Activated T-cell treated with anti-CD3 and anti-CD28 coated beads, Interleukin-2, amount 50 U/mL, for 24 hours (primary cell): ENCODE results near the gene PLEKHH3.
"Not testable (repeated sequence)": the region's sequence is repeated elsewhere in the genome, so short reads cannot be mapped to it uniquely, and the experiment has no call there.

Experiments
- DNase-seq: peaks from one replicate; pipeline ENCODE4 v3.0.0-alpha.2; 2020
- H3K27ac Mint-ChIP-seq: 2 replicates; pipeline ENCODE4 v1.8.0; 2020; ENCODE audit warnings: mild to moderate bottlenecking, mixed read lengths
- H3K27me3 Mint-ChIP-seq: 2 replicates; pipeline ENCODE4 v1.8.0; 2020; ENCODE audit warnings: mixed read lengths
- H3K36me3 Mint-ChIP-seq: 2 replicates; pipeline ENCODE4 v1.8.0; 2020; ENCODE audit warnings: low read depth, mixed read lengths
- H3K4me1 Mint-ChIP-seq: 2 replicates; pipeline ENCODE4 v1.8.0; 2020; ENCODE audit warnings: low read depth, mixed read lengths
- H3K4me3 Mint-ChIP-seq: 2 replicates; pipeline ENCODE4 v1.8.0; 2020; ENCODE audit warnings: mild to moderate bottlenecking, moderate library complexity, mixed read lengths
- H3K9me3 Mint-ChIP-seq: 2 replicates; pipeline ENCODE4 v1.8.0; 2020; ENCODE audit warnings: mixed read lengths

PLEKHH3 gene

GRCh38 chr17:42647778-42648177 is 29.0 kb downstream of the PLEKHH3 start:
- Mint-ChIP-seq H3K27me3 (peaks cover 6% of the 10 kb centered on the region), H3K4me1 (no peaks in the 10 kb centered on the region), H3K4me3 (no peak overlapping the region), H3K9me3 (no peaks in the 10 kb centered on the region), H3K27ac (no peak overlapping the region), H3K36me3 (no peaks in the 10 kb centered on the region)
- DNase-seq, result no peak

DNA sequence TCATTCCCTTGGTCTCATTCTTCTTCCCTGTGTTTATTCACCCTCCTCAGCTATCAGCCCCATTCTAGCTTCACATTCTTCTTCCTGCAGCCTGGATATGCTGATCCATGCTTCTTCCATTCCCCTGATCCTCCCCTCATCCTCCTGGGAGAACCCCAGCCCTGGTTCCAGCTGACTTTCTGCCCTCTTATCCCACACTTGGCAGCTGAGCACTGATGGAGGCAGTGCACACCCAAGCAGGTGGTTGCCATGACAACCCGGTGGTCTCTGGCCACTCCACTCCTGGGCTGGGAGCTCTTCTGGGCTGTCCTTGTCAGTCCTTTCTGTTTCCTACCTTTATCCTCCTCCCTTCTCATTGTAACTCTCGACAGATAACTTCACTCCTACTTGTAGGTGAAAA is 34.5 kb downstream of the PLEKHH3 start:
- H3K4me1 Mint-ChIP-seq, result no peaks in the 10 kb centered on the region
- no peak for DNase-seq
- H3K27ac Mint-ChIP-seq, result no peak overlapping the region
- no peaks in the 10 kb centered on the region for H3K9me3 Mint-ChIP-seq
- no peak overlapping the region for H3K4me3 Mint-ChIP-seq
- H3K36me3 Mint-ChIP-seq, result no peaks in the 10 kb centered on the region
- H3K27me3 Mint-ChIP-seq, result peaks cover 8% of the 10 kb centered on the region

DNA sequence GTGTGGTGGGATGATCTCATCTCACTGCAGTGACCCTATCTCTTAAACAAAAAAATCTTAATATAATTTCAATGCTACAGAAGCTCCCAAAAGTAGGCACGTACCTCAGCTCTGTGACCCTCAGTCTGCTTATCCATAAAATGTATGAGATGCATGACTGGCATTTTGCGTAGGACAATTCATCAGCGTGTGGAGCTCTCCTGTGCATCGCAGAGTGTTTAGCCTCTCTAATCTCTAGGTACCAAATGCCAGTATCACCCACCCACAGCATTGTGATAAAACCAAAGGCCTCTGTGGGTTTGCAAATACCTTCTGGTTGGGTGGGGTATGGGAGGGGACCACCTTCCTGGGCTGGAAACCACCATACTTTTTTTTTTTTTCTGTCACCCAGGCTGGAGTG is 36.7 kb downstream of the PLEKHH3 start:
- Mint-ChIP-seq H3K27me3 (peaks cover 8% of the 10 kb centered on the region), H3K9me3 (no peaks in the 10 kb centered on the region), H3K4me3 (no peak overlapping the region), H3K36me3 (no peaks in the 10 kb centered on the region), H3K27ac (no peak overlapping the region), H3K4me1 (no peaks in the 10 kb centered on the region)
- no peak for DNase-seq

DNA sequence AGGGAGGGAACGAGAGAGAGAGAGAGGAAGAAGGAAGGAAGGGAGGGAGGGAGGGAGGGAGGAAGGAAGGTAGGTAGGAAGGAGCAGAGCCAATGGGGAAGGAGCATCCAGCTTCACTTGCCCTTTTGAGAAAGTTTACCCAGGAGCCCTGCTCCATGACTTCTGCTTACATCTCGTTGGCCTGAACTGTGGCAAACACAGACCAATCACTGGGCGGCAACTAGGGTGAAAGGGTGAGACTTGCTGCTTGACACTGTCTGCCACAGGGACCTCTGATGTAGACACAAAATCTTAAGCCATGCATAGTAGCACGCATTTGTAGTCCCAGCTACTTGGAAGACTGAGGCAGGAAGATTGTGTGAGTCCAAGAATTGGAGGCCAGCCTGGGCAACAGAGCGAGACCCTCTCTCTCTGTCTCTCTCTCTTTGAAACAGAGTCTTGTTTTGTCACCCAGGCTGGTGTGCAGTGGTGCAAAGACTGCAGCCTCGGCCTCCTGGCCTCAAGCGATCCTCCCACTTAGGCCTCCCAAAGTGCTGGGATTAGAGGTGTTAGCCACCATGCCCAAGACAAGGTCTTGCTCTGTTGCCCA is 37.2 kb downstream of the PLEKHH3 start:
- Mint-ChIP-seq H3K27me3 (peaks cover 8% of the 10 kb centered on the region), H3K27ac (no peak overlapping the region), H3K4me1 (no peaks in the 10 kb centered on the region), H3K36me3 (no peaks in the 10 kb centered on the region), H3K4me3 (no peak overlapping the region), H3K9me3 (no peaks in the 10 kb centered on the region)
- DNase-seq, result no peak

- DNase-seq, result no peak
- H3K9me3 Mint-ChIP-seq, result no peaks in the 10 kb centered on the region
- H3K4me1 Mint-ChIP-seq, result no peaks in the 10 kb centered on the region
- H3K27me3 Mint-ChIP-seq, result no peaks in the 10 kb centered on the region
- no peaks in the 10 kb centered on the region for H3K36me3 Mint-ChIP-seq
- H3K4me3 Mint-ChIP-seq, result no peak overlapping the region
- H3K27ac Mint-ChIP-seq, result no peak overlapping the region
Observed at GRCh38 chr17:42632949-42633444, 43.8 kb downstream of the PLEKHH3 start.

DNA sequence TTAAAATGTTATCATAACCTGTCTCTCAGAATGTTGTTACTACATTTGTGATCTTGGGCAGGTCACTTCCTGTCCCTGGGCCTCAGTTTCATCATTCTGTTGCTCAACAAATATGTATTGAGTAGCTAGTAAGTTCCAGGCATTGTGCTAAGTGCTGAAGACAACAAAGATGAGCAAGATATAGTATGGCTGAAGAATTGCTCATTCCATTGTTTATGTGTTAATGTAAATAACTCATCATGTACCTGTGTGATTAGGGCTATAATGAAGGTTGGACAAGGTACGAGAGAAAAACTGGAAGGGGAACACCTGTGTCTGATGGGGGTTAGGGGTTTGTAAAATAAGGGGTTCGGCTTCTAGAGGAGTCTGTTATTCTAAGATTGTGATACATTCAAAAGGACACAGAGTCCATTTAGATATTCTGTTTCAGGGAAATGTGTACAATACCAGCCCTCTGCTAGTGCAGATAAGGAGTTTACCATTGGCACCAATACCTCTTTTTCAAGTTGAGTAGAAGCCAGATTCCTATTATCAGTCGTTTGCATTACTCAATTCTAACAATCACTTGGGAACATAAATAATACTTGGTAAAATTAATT is 47.3 kb downstream of the PLEKHH3 start:
- no peaks in the 10 kb centered on the region for H3K9me3 Mint-ChIP-seq
- no peaks in the 10 kb centered on the region for H3K27me3 Mint-ChIP-seq
- no peak overlapping the region for H3K27ac Mint-ChIP-seq
- H3K4me3 Mint-ChIP-seq, result no peak overlapping the region
- no peaks in the 10 kb centered on the region for H3K36me3 Mint-ChIP-seq
- H3K4me1 Mint-ChIP-seq, result no peaks in the 10 kb centered on the region
- DNase-seq, result no peak

- not testable (repeated sequence) for H3K27ac Mint-ChIP-seq, H3K4me3 Mint-ChIP-seq, H3K27me3 Mint-ChIP-seq, H3K9me3 Mint-ChIP-seq, H3K4me1 Mint-ChIP-seq, H3K36me3 Mint-ChIP-seq, DNase-seq
Observed at GRCh38 chr17:42627032-42627764, 49.6 kb downstream of the PLEKHH3 start.

DNA sequence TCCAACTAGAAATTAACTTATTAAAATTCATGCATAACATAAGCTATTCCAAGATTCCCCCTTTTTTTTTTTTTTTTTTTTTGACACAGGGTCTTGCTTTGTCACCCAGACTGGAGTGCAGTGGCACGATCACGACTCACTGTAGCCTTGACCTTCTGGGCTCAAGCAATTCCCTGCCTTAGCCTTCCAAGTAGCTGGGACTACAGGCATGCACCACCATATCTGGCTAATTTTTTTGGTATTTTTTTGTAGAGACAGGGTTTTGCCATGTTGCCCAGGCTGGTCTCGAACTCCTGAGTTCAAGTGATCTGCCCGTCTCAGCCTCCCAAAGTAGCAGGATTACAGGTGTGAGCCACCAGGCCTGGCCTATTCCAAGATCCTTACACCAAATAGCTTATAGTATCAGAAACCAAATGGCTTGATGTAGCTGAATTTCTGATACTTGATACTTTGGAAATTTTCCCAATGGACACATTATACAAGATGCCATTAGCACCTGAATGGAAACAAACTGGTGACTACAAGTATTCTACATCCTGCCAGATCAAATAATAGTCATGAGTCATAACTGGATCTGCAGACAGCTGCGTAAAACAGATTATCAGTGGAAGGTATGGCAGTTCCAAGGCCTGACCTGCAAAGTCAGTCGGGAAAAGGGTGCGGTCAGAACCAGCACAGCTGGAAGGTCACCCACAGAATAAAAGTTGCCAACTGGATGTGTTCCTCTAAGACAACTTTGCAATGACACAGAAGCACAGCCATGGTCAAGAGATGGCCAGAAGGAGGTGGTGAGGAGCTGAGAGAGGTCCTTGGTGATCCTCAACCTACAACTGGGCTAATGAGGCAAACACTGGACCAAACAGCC is 52.8 kb downstream of the PLEKHH3 start:
- H3K9me3 Mint-ChIP-seq, result no peaks in the 10 kb centered on the region
- H3K4me1 Mint-ChIP-seq, result no peaks in the 10 kb centered on the region
- no peak overlapping the region for H3K27ac Mint-ChIP-seq
- H3K36me3 Mint-ChIP-seq, result no peaks in the 10 kb centered on the region
- DNase-seq, result no peak
- no peaks in the 10 kb centered on the region for H3K27me3 Mint-ChIP-seq
- no peak overlapping the region for H3K4me3 Mint-ChIP-seq

GRCh38 chr17:42623271-42623670 is 53.5 kb downstream of the PLEKHH3 start:
- Mint-ChIP-seq H3K27me3 (no peaks in the 10 kb centered on the region), H3K36me3 (no peaks in the 10 kb centered on the region), H3K4me1 (peaks cover 6% of the 10 kb centered on the region), H3K9me3 (no peaks in the 10 kb centered on the region), H3K27ac (no peak overlapping the region), H3K4me3 (no peak overlapping the region)
- no peak for DNase-seq

GRCh38 chr17:42621987-42622386 is 54.8 kb downstream of the PLEKHH3 start:
- H3K36me3 Mint-ChIP-seq, H3K27ac Mint-ChIP-seq, H3K27me3 Mint-ChIP-seq, DNase-seq, H3K4me1 Mint-ChIP-seq, H3K4me3 Mint-ChIP-seq, H3K9me3 Mint-ChIP-seq: not testable (repeated sequence)

DNA sequence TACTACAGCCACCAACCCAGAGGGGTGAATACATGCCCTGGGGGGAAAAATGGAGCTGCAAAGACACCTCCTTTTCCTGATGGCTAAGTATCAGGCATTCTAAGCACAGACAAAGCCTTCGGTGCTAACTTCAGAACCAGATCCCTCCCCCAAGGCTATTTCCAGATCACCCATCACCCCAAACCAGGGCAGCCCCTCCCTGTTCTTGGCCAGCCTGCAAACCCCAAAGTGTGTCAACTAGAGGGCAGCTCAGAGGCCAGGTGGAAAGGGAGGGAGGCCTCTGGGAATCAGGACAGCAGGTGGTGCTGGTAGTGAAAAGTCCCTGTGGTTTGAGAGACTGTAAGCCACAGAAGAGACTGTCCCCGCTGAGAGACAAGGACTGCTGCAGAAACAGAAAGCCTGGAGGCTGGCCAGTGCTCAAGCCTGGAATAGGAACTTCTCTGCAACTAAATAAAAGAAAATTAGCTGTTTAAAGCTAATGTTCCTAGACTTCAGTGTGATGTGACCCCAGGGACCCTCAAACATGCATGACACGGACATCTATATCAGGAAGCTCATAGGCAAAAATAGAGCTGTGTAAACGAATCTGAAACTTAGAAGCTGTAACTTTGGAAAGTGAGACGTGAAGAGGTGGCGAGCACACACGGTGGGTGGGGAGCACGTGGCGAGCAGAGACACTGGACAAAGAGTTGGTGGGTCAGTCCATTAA is 58.2 kb downstream of the PLEKHH3 start:
- Mint-ChIP-seq H3K4me1 (peaks cover 6% of the 10 kb centered on the region), H3K27ac (no peak overlapping the region), H3K9me3 (no peaks in the 10 kb centered on the region), H3K4me3 (no peak overlapping the region), H3K36me3 (peaks cover 27% of the 10 kb centered on the region), H3K27me3 (no peaks in the 10 kb centered on the region)
- DNase-seq, result no peak

DNA sequence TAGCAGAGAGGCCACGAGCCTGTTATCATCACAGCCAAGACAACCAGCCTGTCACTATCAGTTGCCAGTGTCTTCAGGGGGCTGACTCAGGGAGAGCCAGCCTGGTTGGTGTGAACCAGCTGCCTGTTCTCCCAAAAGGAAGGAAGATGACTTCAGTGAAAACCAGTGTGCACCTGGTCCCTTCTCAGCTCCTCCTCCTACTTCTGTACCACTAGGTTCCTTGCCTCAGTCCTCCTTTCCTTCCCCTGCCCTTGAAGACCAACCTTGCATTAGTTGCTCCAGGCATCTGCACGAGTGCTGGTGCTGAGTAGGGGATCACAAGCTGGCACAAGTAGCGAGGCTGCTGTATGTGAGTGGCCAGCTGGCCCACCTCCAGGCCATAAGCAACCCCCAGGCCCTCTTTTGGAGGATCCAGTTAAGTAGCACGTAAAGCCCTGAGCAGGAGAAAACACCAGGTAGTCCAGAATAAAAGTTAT is 58.8 kb downstream of the PLEKHH3 start:
- peaks cover 31% of the 10 kb centered on the region for H3K36me3 Mint-ChIP-seq
- H3K4me3 Mint-ChIP-seq, result no peak overlapping the region
- H3K27ac Mint-ChIP-seq, result no peak overlapping the region

More for the DNA sequence above, 58.8 kb downstream of the PLEKHH3 start:
- no peak for DNase-seq
- Mint-ChIP-seq H3K27me3 (no peaks in the 10 kb centered on the region), H3K4me1 (peaks cover 6% of the 10 kb centered on the region), H3K9me3 (no peaks in the 10 kb centered on the region)
